HepG2 (cell line): ENCODE measurements around the gene SLC9A5. TPM values are rescaled to one million over a fixed set of nuclear protein-coding genes. Genes with fewer than 3 reads are reported as not detected.

ENCODE experiments used
- HBP1 ChIP-seq: IDR thresholded peaks from 2 replicates; pipeline ENCODE4 v1.6.1; 2016; ENCODE audit warnings: low read depth, control low read depth
- MLX ChIP-seq: IDR thresholded peaks from 2 replicates; pipeline ENCODE4 v1.6.1; 2016
- NR2C2 ChIP-seq: sonication (generic); formaldehyde crosslinking; IDR thresholded peaks from 2 replicates; pipeline ENCODE4 v1.4.0; 2020; ENCODE audit warnings: missing genetic modification reagents, mild to moderate bottlenecking, moderate library complexity, borderline replicate concordance
- POGK ChIP-seq: sonication (generic); formaldehyde crosslinking; conservative IDR thresholded peaks from 2 replicates; pipeline ENCODE4 v1.8.0; 2022; ENCODE audit warnings: mild to moderate bottlenecking, moderate library complexity, missing genetic modification reagents
- SRSF1 ChIP-seq: fragments of 200-400 bp; formaldehyde crosslinking; optimal IDR thresholded peaks from 2 replicates; pipeline ENCODE3; 2017; ENCODE audit warnings: mild to moderate bottlenecking, low read depth, low read length, moderate library complexity
- U2AF2 ChIP-seq: fragments of 200-400 bp; formaldehyde crosslinking; IDR thresholded peaks from 2 replicates; pipeline ENCODE4 v1.6.1; 2017; ENCODE audit warnings: low read depth, mild to moderate bottlenecking, low read length
- USF2 ChIP-seq, 2 experiments: sonication (generic) in 1 of 2; formaldehyde crosslinking in 1 of 2; IDR thresholded peaks; 2 replicates each; pipeline versions ENCODE4 v1.5.1 to v1.6.1; 2011 to 2020; ENCODE audit warnings: borderline replicate concordance in 1 of 2, low read depth in 1 of 2, low read length in 1 of 2, mild to moderate bottlenecking in 1 of 2, missing genetic modification reagents in 1 of 2, moderate library complexity in 1 of 2
- ZNF142 ChIP-seq: sonication (generic); formaldehyde crosslinking; IDR thresholded peaks from 2 replicates; pipeline ENCODE4 v1.4.0; 2020; ENCODE audit warnings: missing genetic modification reagents
- ZNF331 ChIP-seq: sonication (generic); formaldehyde crosslinking; IDR thresholded peaks from 2 replicates; pipeline ENCODE4 v1.4.0; 2020; ENCODE audit warnings: missing genetic modification reagents
- ZNF710 ChIP-seq: sonication (generic); formaldehyde crosslinking; IDR thresholded peaks from 2 replicates; pipeline ENCODE4 v1.5.0; 2020; ENCODE audit warnings: mild to moderate bottlenecking, missing genetic modification reagents, borderline replicate concordance
- ZSCAN29 ChIP-seq: sonication (generic); formaldehyde crosslinking; conservative IDR thresholded peaks from 2 replicates; pipeline ENCODE4 v1.4.0; 2020; ENCODE audit warnings: mild to moderate bottlenecking, missing genetic modification reagents
- polyA plus RNA-seq, 8 experiments: library from polyadenylated mRNA; depleted of rRNA in 3 of 8; stranded (reverse) in 7 of 8; unstranded in 1 of 8; fragments of >200 nt; fragmentation: Illumina TruSeq in 4 of 8; extraction: Trizol in 4 of 8; gene quantifications; 2 replicates each; pipeline versions ENCODE4 v1.2.1 to v1.2.3, GENCODE V29; 2011 to 2016; ENCODE audit warnings: low read depth in 4 of 8, missing spikeins in 1 of 8, mixed read lengths in 1 of 8; ENCODE audit not compliant: insufficient read depth in 1 of 8
- total RNA-seq, 5 experiments: library from RNA; depleted of rRNA; stranded (reverse); fragments of >200 nt; fragmentation: Illumina TruSeq; extraction: Trizol; gene quantifications; 2 replicates each; pipeline ENCODE4 v1.2.3, GENCODE V29; 2016; ENCODE audit warnings: low read depth in 1 of 5

The SLC9A5 gene
- total and polyA plus RNA-seq, 2 of the 13 experiments (the other 11 are each of a cell fraction or from before 2014, with no cell fraction given): 0.58 to 1.4 TPM

GRCh38 chr16:67207249-67208091 is 41.3 kb upstream of the SLC9A5 start (continued):
- TF ChIP-seq ZNF142 (CRISPR knock-in tag) (peak; percentile 46; the same call in 1 of the 2 replicates), POGK (CRISPR knock-in tag) (peak; percentile 48; the same call in 1 of the 2 replicates), ZNF331 (0 out of 2 replicates have a peak, but pooled peaks have one; percentile 8), ZSCAN29 (0 out of 2 replicates have a peak, but pooled peaks have one; percentile 16), NR2C2 (0 out of 2 replicates have a peak, but pooled peaks have one; percentile 52), MLX (CRISPR knock-in tag) (peak; percentile 15; the same call in 1 of the 2 replicates), SRSF1 (peak; percentile 11), ZNF710 (CRISPR knock-in tag) (no peak), USF2 (IDR thresholded peaks at IDR 0.05; ENCODE audit: low read depth, low read length) (peak; percentile 12; the same call in 1 of the 2 replicates), USF2 (CRISPR knock-in tag; IDR thresholded peaks at IDR 0.05; ENCODE audit: borderline replicate concordance) (no peak; the same call in 1 of the 2 replicates), U2AF2 (no peak), HBP1 (CRISPR knock-in tag) (0 out of 2 replicates have a peak, but pooled peaks have one; percentile 15)
